Stomach smooth muscle (tissue), 2 donors: ENCODE measurements around the gene PTPRN2.

Experiments
- H3K27ac ChIP-seq: one replicate; pipeline ENCODE4 v1.7.0; 2013; ENCODE audit warnings: mild to moderate bottlenecking, low read length, inconsistent platforms
- H3K27me3 ChIP-seq, 2 donors: one replicate each; pipeline ENCODE4 v1.7.0; 2013; ENCODE audit warnings: low read length in 2 of 2; ENCODE audit not compliant: insufficient read depth in 2 of 2, control insufficient read depth in 1 of 2
- H3K36me3 ChIP-seq, 2 donors: one replicate each; pipeline ENCODE4 v1.7.0; 2013; ENCODE audit warnings: low read length in 2 of 2; ENCODE audit not compliant: control insufficient read depth in 2 of 2, insufficient read depth in 2 of 2
- H3K4me1 ChIP-seq: one replicate; pipeline ENCODE4 v1.7.0; 2013; ENCODE audit warnings: low read length; ENCODE audit not compliant: control insufficient read depth, insufficient read depth
- H3K4me3 ChIP-seq, 2 donors: one replicate each; pipeline ENCODE4 v1.7.0; 2013; ENCODE audit warnings: low read length in 2 of 2
- H3K9ac ChIP-seq, 2 donors: one replicate each; pipeline ENCODE4 v1.7.0; 2013; ENCODE audit warnings: low read length in 2 of 2, mild to moderate bottlenecking in 1 of 2
- H3K9me3 ChIP-seq, 2 donors: one replicate each; pipeline ENCODE4 v1.7.0; 2013; ENCODE audit warnings: low read length in 2 of 2; ENCODE audit not compliant: control insufficient read depth in 2 of 2
- donor health status: healthy.
- donor health status: Pancreatic carcinoma.

PTPRN2 gene

GRCh38 chr7:158398750-158399149 lies 188.9 kb downstream of the PTPRN2 start:
- Histone ChIP-seq H3K36me3 (no peaks in the 10 kb centered on the region), H3K4me1 (no peaks in the 10 kb centered on the region), H3K9me3 (peaks cover 0 to 8% of the 10 kb centered on the region in 2 donors), H3K4me3 (no peak overlapping the region), H3K9ac (no peak overlapping the region), H3K27ac (no peak overlapping the region), H3K27me3 (peaks cover 0 to 6% of the 10 kb centered on the region in 2 donors)

- H3K27ac ChIP-seq = no peak overlapping the region
- H3K27me3 ChIP-seq = peaks cover 0 to 4% of the 10 kb centered on the region in 2 donors
- H3K4me1 ChIP-seq = no peaks in the 10 kb centered on the region
- no peak overlapping the region for H3K4me3 ChIP-seq
- no peak overlapping the region for H3K9ac ChIP-seq
- no peaks in the 10 kb centered on the region for H3K36me3 ChIP-seq
- peaks cover 0 to 8% of the 10 kb centered on the region in 2 donors for H3K9me3 ChIP-seq
These were observed 189.7 kb downstream of the PTPRN2 start for GRCh38 chr7:158397885-158398284.

GRCh38 chr7:158396982-158397862 lies 190.4 kb downstream of the PTPRN2 start:
- H3K9me3 ChIP-seq = peaks cover 0 to 8% of the 10 kb centered on the region in 2 donors
- H3K9ac ChIP-seq = no peak overlapping the region
- H3K4me1 ChIP-seq = no peaks in the 10 kb centered on the region
- H3K36me3 ChIP-seq = no peaks in the 10 kb centered on the region
- no peak overlapping the region for H3K4me3 ChIP-seq
- no peak overlapping the region for H3K27ac ChIP-seq
- H3K27me3 ChIP-seq = peaks cover 0 to 2% of the 10 kb centered on the region in 2 donors

GRCh38 chr7:158396301-158396905 lies 191.2 kb downstream of the PTPRN2 start:
- Histone ChIP-seq H3K9me3 (peaks cover 0 to 8% of the 10 kb centered on the region in 2 donors), H3K4me3 (no peak overlapping the region), H3K27ac (no peak overlapping the region), H3K36me3 (no peaks in the 10 kb centered on the region), H3K9ac (no peak overlapping the region), H3K4me1 (no peaks in the 10 kb centered on the region), H3K27me3 (peaks cover 0 to 2% of the 10 kb centered on the region in 2 donors)

GRCh38 chr7:158395780-158396278 lies 191.8 kb downstream of the PTPRN2 start:
- H3K4me1 ChIP-seq = no peaks in the 10 kb centered on the region
- no peak overlapping the region for H3K4me3 ChIP-seq
- H3K27ac ChIP-seq = no peak overlapping the region
- H3K9me3 ChIP-seq = peaks cover 0 to 8% of the 10 kb centered on the region in 2 donors
- H3K27me3 ChIP-seq = peaks cover 0 to 2% of the 10 kb centered on the region in 2 donors
- no peak overlapping the region for H3K9ac ChIP-seq
- H3K36me3 ChIP-seq = no peaks in the 10 kb centered on the region

GRCh38 chr7:158395349-158395748 lies 192.3 kb downstream of the PTPRN2 start:
- H3K4me1 ChIP-seq = no peaks in the 10 kb centered on the region
- no peaks in the 10 kb centered on the region for H3K36me3 ChIP-seq
- peaks cover 0 to 2% of the 10 kb centered on the region in 2 donors for H3K27me3 ChIP-seq
- no peak overlapping the region for H3K9ac ChIP-seq
- H3K4me3 ChIP-seq = no peak overlapping the region
- peaks cover 0 to 8% of the 10 kb centered on the region in 2 donors for H3K9me3 ChIP-seq
- H3K27ac ChIP-seq = no peak overlapping the region

GRCh38 chr7:158394936-158395335 lies 192.7 kb downstream of the PTPRN2 start:
- peaks cover 0 to 8% of the 10 kb centered on the region in 2 donors for H3K9me3 ChIP-seq
- no peak overlapping the region for H3K9ac ChIP-seq
- H3K4me1 ChIP-seq = no peaks in the 10 kb centered on the region
- no peak overlapping the region for H3K27ac ChIP-seq
- no peaks in the 10 kb centered on the region for H3K36me3 ChIP-seq
- H3K4me3 ChIP-seq = no peak overlapping the region
- H3K27me3 ChIP-seq = peaks cover 0 to 2% of the 10 kb centered on the region in 2 donors

GRCh38 chr7:158393926-158394625 lies 193.5 kb downstream of the PTPRN2 start:
- Histone ChIP-seq H3K9ac (no peak overlapping the region), H3K36me3 (no peaks in the 10 kb centered on the region), H3K4me1 (no peaks in the 10 kb centered on the region), H3K27ac (no peak overlapping the region), H3K27me3 (peaks cover 0 to 2% of the 10 kb centered on the region in 2 donors), H3K9me3 (peaks cover 0 to 7% of the 10 kb centered on the region in 2 donors), H3K4me3 (no peak overlapping the region)

- Histone ChIP-seq H3K36me3 (no peaks in the 10 kb centered on the region), H3K4me3 (no peak overlapping the region), H3K9ac (no peak overlapping the region), H3K9me3 (no peaks in the 10 kb centered on the region), H3K27me3 (peaks cover 0 to 2% of the 10 kb centered on the region in 2 donors), H3K27ac (no peak overlapping the region), H3K4me1 (no peaks in the 10 kb centered on the region)
These were observed 195.4 kb downstream of the PTPRN2 start for GRCh38 chr7:158392251-158392650.

GRCh38 chr7:158391541-158391940 lies 196.1 kb downstream of the PTPRN2 start:
- H3K4me1 ChIP-seq = no peaks in the 10 kb centered on the region
- no peak overlapping the region for H3K9ac ChIP-seq
- H3K9me3 ChIP-seq = no peaks in the 10 kb centered on the region
- no peak overlapping the region for H3K4me3 ChIP-seq
- no peak overlapping the region for H3K27ac ChIP-seq
- H3K36me3 ChIP-seq = no peaks in the 10 kb centered on the region
- H3K27me3 ChIP-seq = peaks cover 0 to 2% of the 10 kb centered on the region in 2 donors
